ENCODE measurements around the gene SIL1. TPM values are rescaled to one million over a fixed set of nuclear protein-coding genes. Genes with fewer than 3 reads are reported as not detected.

Gene SIL1
- total and polyA plus RNA-seq, 2 of the 13 experiments (the other 11 are each of a cell fraction or from before 2014, with no cell fraction given), result 26.0 to 30.0 TPM

DNA sequence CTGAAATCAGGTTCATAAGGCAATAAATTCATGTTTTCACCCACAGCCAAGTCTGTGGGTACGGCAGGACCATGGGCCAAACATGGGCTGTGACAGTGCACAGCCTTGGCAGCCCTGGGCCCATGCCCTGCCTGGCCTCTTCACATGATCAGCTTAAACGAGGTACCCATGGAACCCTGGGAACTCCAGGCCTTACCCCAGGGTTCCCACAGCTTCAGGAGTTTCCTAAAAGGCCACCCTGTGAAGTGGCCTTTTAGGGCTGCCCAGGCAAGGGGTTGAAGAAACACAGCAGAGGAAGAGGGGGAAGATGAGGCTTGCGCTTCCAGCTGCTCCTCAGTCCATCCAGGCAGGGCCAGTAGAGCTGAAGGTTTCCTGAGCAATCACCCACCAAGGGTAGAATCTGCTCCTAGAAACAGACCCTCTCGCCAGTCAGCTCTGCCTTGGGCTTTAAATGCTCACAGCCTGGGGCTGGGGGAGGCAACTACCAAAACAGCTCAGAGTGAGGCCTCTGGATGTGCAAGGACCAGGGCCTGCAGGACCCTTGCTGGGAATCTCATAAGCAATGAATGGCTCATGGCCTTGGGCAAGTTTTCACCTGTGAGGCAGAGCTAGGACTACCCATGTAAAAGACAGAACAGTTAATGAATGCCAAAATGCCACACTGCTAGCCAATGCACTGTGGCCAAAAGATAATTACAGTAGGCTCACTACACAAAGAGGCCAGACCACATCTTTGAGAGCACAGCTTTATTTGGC is 243.7 kb downstream of the SIL1 start:
- Histone ChIP-seq H2AFZ (ENCODE audit: low read length) (no peak overlapping the region), H3K9ac (ENCODE audit: insufficient read depth, low read depth, low read length) (no peak overlapping the region), H3K4me2 (ENCODE audit: low read depth, low read length) (no peak overlapping the region), H3K27ac (ENCODE audit: extremely low read length, insufficient read depth, low read length) (no peak overlapping the region), H3K27me3 (ENCODE audit: control insufficient read depth in 1 of 2, insufficient read depth in 2 of 2, low read length in 2 of 2) (no peaks in the 10 kb centered on the region), H3K4me3 (replicated peaks in 1 of 3; ENCODE audit: insufficient read depth in 1 of 3, low read depth in 2 of 3, low read length in 3 of 3) (no peak overlapping the region), H4K20me1 (ENCODE audit: insufficient read depth, low read length) (no peaks in the 10 kb centered on the region), H3K4me1 (ENCODE audit: insufficient read depth, low read length) (peaks cover 32% of the 10 kb centered on the region), H3K36me3 (replicated peaks in 1 of 2; ENCODE audit: control insufficient read depth in 1 of 2, insufficient read depth in 2 of 2, low read length in 2 of 2) (no peaks in the 10 kb centered on the region; a peak in 1 of 5 replicates), H3K79me2 (ENCODE audit: insufficient read depth, low read length) (no peaks in the 10 kb centered on the region), H3K9me3 (ENCODE audit: low read length) (no peaks in the 10 kb centered on the region)
- in situ Hi-C loops (cut with HindIII; ENCODE audit: extremely low pct_ligation_motif_present, low pct_unique_long_range_greater_than_20kb) (loop anchor here (25.0 kb wide), 1 partner anchor 308 kb away; no protein-coding TSS in a partner anchor), intact Hi-C loops (cut with micrococcal nuclease; ENCODE audit: unreplicated experiment) (no loop called here)
- no peak for TF ChIP-seq ZNF740 (CRISPR knock-in tag; IDR thresholded peaks at IDR 0.05)
- no peak for TF ChIP-seq NR2F1 (CRISPR knock-in tag; IDR thresholded peaks at IDR 0.05)
- TF ChIP-seq, protein P1, sequence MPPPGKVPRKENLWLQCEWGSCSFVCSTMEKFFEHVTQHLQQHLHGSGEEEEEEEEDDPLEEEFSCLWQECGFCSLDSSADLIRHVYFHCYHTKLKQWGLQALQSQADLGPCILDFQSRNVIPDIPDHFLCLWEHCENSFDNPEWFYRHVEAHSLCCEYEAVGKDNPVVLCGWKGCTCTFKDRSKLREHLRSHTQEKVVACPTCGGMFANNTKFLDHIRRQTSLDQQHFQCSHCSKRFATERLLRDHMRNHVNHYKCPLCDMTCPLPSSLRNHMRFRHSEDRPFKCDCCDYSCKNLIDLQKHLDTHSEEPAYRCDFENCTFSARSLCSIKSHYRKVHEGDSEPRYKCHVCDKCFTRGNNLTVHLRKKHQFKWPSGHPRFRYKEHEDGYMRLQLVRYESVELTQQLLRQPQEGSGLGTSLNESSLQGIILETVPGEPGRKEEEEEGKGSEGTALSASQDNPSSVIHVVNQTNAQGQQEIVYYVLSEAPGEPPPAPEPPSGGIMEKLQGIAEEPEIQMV (CRISPR knock-in tag; IDR thresholded peaks at IDR 0.05; ENCODE audit: low read depth), result no peak
- no peak for TF ChIP-seq KAT7 (CRISPR knock-in tag; IDR thresholded peaks at IDR 0.05; ENCODE audit: borderline replicate concordance)
- TF ChIP-seq MAFK (conservative IDR thresholded peaks at IDR 0.05 in 1 of 2, IDR thresholded peaks at IDR 0.05 in 1 of 2; ENCODE audit: low read length in 2 of 2), result no peak
- no peak for TF ChIP-seq ZNF570 (CRISPR knock-in tag; IDR thresholded peaks at IDR 0.05; ENCODE audit: borderline replicate concordance)
- TF ChIP-seq RXRB (CRISPR knock-in tag; IDR thresholded peaks at IDR 0.05; ENCODE audit: borderline replicate concordance), result no peak
- no peak for TF ChIP-seq ZNF446 (CRISPR knock-in tag; IDR thresholded peaks at IDR 0.05)
- no peak for TF ChIP-seq TAF1 (CRISPR knock-in tag; IDR thresholded peaks at IDR 0.05)
- no peak for TF ChIP-seq CTCF (CRISPR knock-in tag; IDR thresholded peaks at IDR 0.05)
- TF ChIP-seq ZFP62 (CRISPR knock-in tag; IDR thresholded peaks at IDR 0.05), result no peak
- WGBS (ENCODE audit: low lambda C conversion rate), result 81% methylated on average over 4 of the region's 4 CpGs
- ATAC-seq, result no peak; the same call in 2 of the 3 replicates
- FAIRE-seq, result no peak
- ChIA-PET POLR2A (interaction anchor here (4.5 kb wide), 1 partner anchor 10 kb away, joined by 25 read pairs; no protein-coding TSS in a partner anchor), CTCF (ENCODE audit: low intra/inter-chr PET ratio, low total read pairs) (no interaction called here)
- DNase-seq (ENCODE audit: low spot score), result no peak
- BruUV-seq (replicated peaks), result no TSS peak
